HTERT RPE-1 (cell line): ENCODE data around the gene KYNU.
"Not testable (repeated sequence)": the region's sequence is repeated elsewhere in the genome, so short reads cannot be mapped to it uniquely, and the experiment has no call there.

Experiments
- in situ Hi-C: fragments of 300-500 bp; cut with MboI; formaldehyde crosslinking; loops from 4 replicates; pipeline ENCODE4 v1.14.3; 2020; ENCODE audit warnings: low sequenced_read_pairs

KYNU gene

GRCh38 chr2:142870526-142870925, 6.9 kb upstream of the KYNU start:
- in situ Hi-C loops = no loop called here

- in situ Hi-C loops = no loop called here
Measured at GRCh38 chr2:142871396-142871795, 6.1 kb upstream of the KYNU start.

GRCh38 chr2:142872882-142873724, 4.4 kb upstream of the KYNU start:
- in situ Hi-C loops = no loop called here

GRCh38 chr2:142873831-142874287, 3.6 kb upstream of the KYNU start:
- in situ Hi-C loops = no loop called here

GRCh38 chr2:142874293-142874814, 3.1 kb upstream of the KYNU start:
- in situ Hi-C loops = no loop called here

GRCh38 chr2:142875010-142875409, 2.5 kb upstream of the KYNU start:
- in situ Hi-C loops = no loop called here

- in situ Hi-C loops = no loop called here
Measured at GRCh38 chr2:142875652-142876051, 1.8 kb upstream of the KYNU start.

GRCh38 chr2:142876423-142876822, 1.0 kb upstream of the KYNU start:
- in situ Hi-C loops = no loop called here

GRCh38 chr2:142878031-142878678, 691 bp downstream of the KYNU start:
- in situ Hi-C loops = no loop called here

- in situ Hi-C loops = no loop called here
Measured at GRCh38 chr2:142879151-142879550, 1.7 kb downstream of the KYNU start.

- in situ Hi-C loops = no loop called here
Measured at GRCh38 chr2:142880279-142880678, 2.8 kb downstream of the KYNU start.

- in situ Hi-C loops = no loop called here
Measured at GRCh38 chr2:142881619-142882018, 4.2 kb downstream of the KYNU start.

GRCh38 chr2:142882500-142882899, 5.0 kb downstream of the KYNU start:
- in situ Hi-C loops = not testable (repeated sequence)

- in situ Hi-C loops = no loop called here
Measured at GRCh38 chr2:142883526-142883925, 6.1 kb downstream of the KYNU start.

GRCh38 chr2:142885543-142885942, 8.1 kb downstream of the KYNU start:
- in situ Hi-C loops = no loop called here

- in situ Hi-C loops = no loop called here
Measured at GRCh38 chr2:142892715-142893114, 15.3 kb downstream of the KYNU start.

GRCh38 chr2:142893241-142893640, 15.8 kb downstream of the KYNU start:
- in situ Hi-C loops = no loop called here

- in situ Hi-C loops = no loop called here
Measured at GRCh38 chr2:142897807-142898206, 20.3 kb downstream of the KYNU start.

- in situ Hi-C loops = not testable (repeated sequence)
Measured at GRCh38 chr2:142900327-142900726, 22.9 kb downstream of the KYNU start.

GRCh38 chr2:142901780-142902179, 24.3 kb downstream of the KYNU start:
- in situ Hi-C loops = no loop called here

GRCh38 chr2:142903726-142904125, 26.3 kb downstream of the KYNU start:
- in situ Hi-C loops = not testable (repeated sequence)

- in situ Hi-C loops = no loop called here
Measured at GRCh38 chr2:142907653-142908052, 30.2 kb downstream of the KYNU start.
